ENCODE measurements around the gene ATP6V1F. TPM values are rescaled to one million over a fixed set of nuclear protein-coding genes. Genes with fewer than 3 reads are reported as not detected.
A peak's percentile ranks its signal among the peaks of the same experiment; 100 is the strongest.

Gene ATP6V1F
- total RNA-seq, 1 experiment from 2014 or later: 115 TPM

DNA sequence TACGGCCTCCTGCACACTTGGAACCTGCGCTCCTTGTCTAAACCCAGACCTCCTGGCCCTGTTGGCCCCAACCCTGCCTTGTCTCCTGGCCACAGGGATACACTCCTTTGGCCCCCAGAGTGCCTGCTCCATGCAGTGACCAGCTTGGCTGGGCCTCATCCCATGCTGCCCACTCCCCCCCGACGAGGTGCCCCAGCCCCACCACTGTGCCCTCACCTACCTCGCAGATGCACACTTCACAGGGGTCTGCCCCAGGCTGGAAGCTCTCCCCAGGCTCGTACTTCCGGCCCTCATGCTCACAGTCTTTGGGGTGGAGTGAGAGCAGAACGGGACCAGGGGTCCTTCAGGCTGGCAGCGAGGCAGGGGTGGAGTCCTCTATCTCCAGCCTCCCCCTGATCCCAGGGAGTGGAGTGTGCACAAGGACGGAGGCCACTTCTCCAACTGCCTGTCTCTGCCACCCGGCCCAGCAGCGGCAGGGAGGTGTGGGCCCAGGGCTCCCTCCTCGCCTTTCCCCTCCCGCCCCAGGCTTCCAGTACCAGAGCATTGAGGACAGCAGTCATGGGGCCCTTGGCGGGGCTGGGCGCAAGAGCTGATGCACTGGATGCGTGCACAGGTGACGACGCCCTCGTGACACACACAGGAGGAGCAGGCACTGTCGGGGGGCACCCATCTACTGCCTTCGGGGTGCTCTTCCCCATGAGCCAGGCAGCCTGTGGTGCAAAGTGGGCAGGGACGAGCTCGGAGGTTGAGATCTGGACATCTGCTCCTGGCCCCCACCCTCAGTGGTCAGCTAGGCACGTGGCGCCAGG lies 22.1 kb downstream of the ATP6V1F start:
- no peak overlapping the region for H3K27ac ChIP-seq (ENCODE audit: insufficient read length, low read depth, low read length)
- no peak overlapping the region for H3K27ac Mint-ChIP-seq

More for the DNA sequence above, 22.1 kb downstream of the ATP6V1F start:
- H2BK120ac ChIP-seq (ENCODE audit: low read depth, low read length, poor library complexity, severe bottlenecking): no peak overlapping the region
- no peak overlapping the region for H2BK12ac ChIP-seq (ENCODE audit: insufficient read length, low read depth, low read length)
- no peak overlapping the region for H4K5ac ChIP-seq (ENCODE audit: insufficient read length, low read depth, low read length)
- H3K23ac ChIP-seq (ENCODE audit: insufficient read length, low read depth, low read length): no peak overlapping the region
- TF ChIP-seq, protein P1, sequence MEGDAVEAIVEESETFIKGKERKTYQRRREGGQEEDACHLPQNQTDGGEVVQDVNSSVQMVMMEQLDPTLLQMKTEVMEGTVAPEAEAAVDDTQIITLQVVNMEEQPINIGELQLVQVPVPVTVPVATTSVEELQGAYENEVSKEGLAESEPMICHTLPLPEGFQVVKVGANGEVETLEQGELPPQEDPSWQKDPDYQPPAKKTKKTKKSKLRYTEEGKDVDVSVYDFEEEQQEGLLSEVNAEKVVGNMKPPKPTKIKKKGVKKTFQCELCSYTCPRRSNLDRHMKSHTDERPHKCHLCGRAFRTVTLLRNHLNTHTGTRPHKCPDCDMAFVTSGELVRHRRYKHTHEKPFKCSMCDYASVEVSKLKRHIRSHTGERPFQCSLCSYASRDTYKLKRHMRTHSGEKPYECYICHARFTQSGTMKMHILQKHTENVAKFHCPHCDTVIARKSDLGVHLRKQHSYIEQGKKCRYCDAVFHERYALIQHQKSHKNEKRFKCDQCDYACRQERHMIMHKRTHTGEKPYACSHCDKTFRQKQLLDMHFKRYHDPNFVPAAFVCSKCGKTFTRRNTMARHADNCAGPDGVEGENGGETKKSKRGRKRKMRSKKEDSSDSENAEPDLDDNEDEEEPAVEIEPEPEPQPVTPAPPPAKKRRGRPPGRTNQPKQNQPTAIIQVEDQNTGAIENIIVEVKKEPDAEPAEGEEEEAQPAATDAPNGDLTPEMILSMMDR (conservative IDR thresholded peaks at IDR 0.05): no peak
- H2AFZ ChIP-seq (ENCODE audit: low read length): no peak overlapping the region
- H3K27me3 ChIP-seq (ENCODE audit: insufficient read depth, low read length): no peaks in the 10 kb centered on the region
- no peak overlapping the region for H4K91ac ChIP-seq (ENCODE audit: insufficient read length, low read depth, low read length)
- H3K56ac ChIP-seq (ENCODE audit: insufficient read length, low read depth, low read length): no peak overlapping the region
- Mint-ChIP-seq H3K9me3 (0 out of 5 replicates have a peak, but pooled peaks cover 0 to 4% of the 10 kb centered on the region in 2 experiments), H3K36me3 (ENCODE audit: insufficient read depth in 1 of 3, low read depth in 3 of 3) (peaks cover 0 to 2% (median 0%) of the 10 kb centered on the region in 3 experiments; a peak in 3 of 7 replicates), H3K4me3 (peak overlapping the region in 1 of 2 experiments; percentile 13; a peak in 1 of 5 replicates), H3K27me3 (ENCODE audit: low read depth) (peaks cover 1% of the 10 kb centered on the region; the same call in 1 of the 2 replicates), H3K4me1 (peaks cover 4 to 6% of the 10 kb centered on the region in 2 experiments; a peak in 3 of 4 replicates)
- H3K79me1 ChIP-seq (ENCODE audit: insufficient read depth, low read depth, low read length, poor library complexity, severe bottlenecking): no peaks in the 10 kb centered on the region
- no peak overlapping the region for H2BK20ac ChIP-seq (ENCODE audit: low read depth, low read length, poor library complexity, severe bottlenecking)
- no peak overlapping the region for H3K14ac ChIP-seq (ENCODE audit: insufficient read depth, low read length)
- no peak overlapping the region for H4K8ac ChIP-seq (replicated peaks; ENCODE audit: insufficient read length, low read depth, low read length)
- H3K4ac ChIP-seq (ENCODE audit: low read depth, low read length): no peak overlapping the region
- no peak overlapping the region for H3K4me2 ChIP-seq (ENCODE audit: insufficient read depth, insufficient read length, low read length)
- H3T11ph ChIP-seq (ENCODE audit: low read length): no peak overlapping the region
- H3K4me1 ChIP-seq (ENCODE audit: insufficient read depth, low read length): no peaks in the 10 kb centered on the region
- no CpG with 5 or more reads among the region's 26 CpGs for WGBS (ENCODE audit: extremely low coverage, insufficient read length, low lambda C conversion rate)
- no peak overlapping the region for H3K18ac ChIP-seq (ENCODE audit: insufficient read length, low read depth, low read length)
- no peak overlapping the region for H2AK5ac ChIP-seq (ENCODE audit: insufficient read length, low read length)
- H4K20me1 ChIP-seq (ENCODE audit: control insufficient read depth, insufficient read depth, insufficient read length): no peaks in the 10 kb centered on the region
- H2BK15ac ChIP-seq (ENCODE audit: low read depth, low read length): no peak overlapping the region
- no peaks in the 10 kb centered on the region for H3K9me3 ChIP-seq (ENCODE audit: control insufficient read depth, low read depth, low read length)
- DNase-seq: no peak
- H2BK5ac ChIP-seq (ENCODE audit: insufficient read length, low read length): no peak overlapping the region
- H3K79me2 ChIP-seq (ENCODE audit: insufficient read depth, low read length): no peaks in the 10 kb centered on the region
- H3K9ac ChIP-seq (ENCODE audit: extremely low read depth, insufficient read length, low read length): no peak overlapping the region
- H3K23me2 ChIP-seq (ENCODE audit: insufficient read length, low read depth, low read length, poor library complexity, severe bottlenecking): no peaks in the 10 kb centered on the region

Data from H9 (cell line).